Prostate gland (tissue), 2 donors: ENCODE results near the gene CLDN22. TPM values are rescaled to one million over a fixed set of nuclear protein-coding genes. Genes with fewer than 3 reads are reported as not detected.

ENCODE experiments used
- DNase-seq: peaks from one replicate; pipeline ENCODE4 v3.0.0-alpha.2; 2019; ENCODE audit warnings: low spot score
- H3K27ac ChIP-seq, 2 donors: fragments of 200-600 bp; sonication (generic); 2 replicates each; pipeline ENCODE4 v1.5.1; 2017 to 2019
- H3K27me3 ChIP-seq: fragments of 200-600 bp; sonication (generic); replicated peaks from 2 replicates; pipeline ENCODE4 v1.5.1; 2019; ENCODE audit not compliant: insufficient read depth
- H3K36me3 ChIP-seq, 2 donors: fragments of 200-600 bp; sonication (generic); 1 replicate in 1 of 2; 2 replicates in 1 of 2; pipeline versions ENCODE4 v1.5.1 to v1.8.1; 2017 to 2019
- H3K4me1 ChIP-seq: fragments of 200-600 bp; sonication (generic); replicated peaks from 2 replicates; pipeline ENCODE4 v1.5.1; 2019
- H3K4me3 ChIP-seq, 2 donors: fragments of 200-600 bp; sonication (generic); 2 replicates each; pipeline ENCODE4 v1.5.1; 2017 to 2019
- H3K9me3 ChIP-seq: fragments of 200-600 bp; sonication (generic); 2 replicates; pipeline ENCODE4 v1.5.1; 2017
- CTCF ChIP-seq, 4 experiments: fragments of 200-600 bp in 2 of 4; fragments of 450-650 bp in 2 of 4; sonication (generic) in 2 of 4; IDR thresholded peaks; 1 replicate in 3 of 4; 2 replicates in 1 of 4; pipeline ENCODE4 v1.5.1; 2016 to 2019; ENCODE audit warnings: antibody characterized with exemption in 4 of 4, mild to moderate bottlenecking in 2 of 4, moderate library complexity in 2 of 4
- POLR2A ChIP-seq: fragments of 450-650 bp; IDR thresholded peaks from one replicate; pipeline ENCODE4 v1.6.1; 2016; ENCODE audit warnings: antibody characterized with exemption, mild to moderate bottlenecking
- POLR2AphosphoS5 ChIP-seq: sonication (generic); formaldehyde crosslinking; IDR thresholded peaks from one replicate; pipeline ENCODE4 v1.6.1; 2017; ENCODE audit warnings: antibody characterized with exemption
- WGBS: methylation state at CpG from one replicate; pipeline ENCODE4 v1.1.5; 2018; 5-methylcytosine and 5-hydroxymethylcytosine counted together
- intact Hi-C: fragments of 100-400 bp; cut with DNase I; formaldehyde crosslinking; loops from one replicate; pipeline ENCODE4 v1.14.2; 2022
- total RNA-seq, 2 donors: library from RNA; depleted of rRNA; stranded (reverse); fragments of >200 nt; gene quantifications; one replicate each; pipeline ENCODE4 v1.1.0, GENCODE V29; 2016

Gene CLDN22
- total RNA-seq, 2 donors from 2014 or later, result not detected

GRCh38 chr4:183362916-183363542, 43.0 kb upstream of the CLDN22 start:
- H3K27me3 ChIP-seq, result no peaks in the 10 kb centered on the region
- H3K4me3 ChIP-seq, result no peak overlapping the region
- intact Hi-C loops, result no loop called here
- no peaks in the 10 kb centered on the region for H3K4me1 ChIP-seq
- DNase-seq, result no peak
- TF ChIP-seq CTCF (IDR thresholded peaks at IDR 0.05), result no peak
- TF ChIP-seq POLR2A, result no peak
- no peak for TF ChIP-seq POLR2AphosphoS5
- no peaks in the 10 kb centered on the region for H3K9me3 ChIP-seq
- 74% methylated on average over 15 of the region's 15 CpGs for WGBS
- H3K36me3 ChIP-seq, result no peaks in the 10 kb centered on the region
- no peak overlapping the region for H3K27ac ChIP-seq

GRCh38 chr4:183362036-183362435, 42.0 kb upstream of the CLDN22 start:
- intact Hi-C loops, result no loop called here

GRCh38 chr4:183360161-183360919, 40.3 kb upstream of the CLDN22 start:
- intact Hi-C loops, result no loop called here
- no peak for DNase-seq
- H3K36me3 ChIP-seq, result no peaks in the 10 kb centered on the region
- H3K27ac ChIP-seq, result no peak overlapping the region
- no peaks in the 10 kb centered on the region for H3K27me3 ChIP-seq
- H3K9me3 ChIP-seq, result no peaks in the 10 kb centered on the region
- TF ChIP-seq CTCF (IDR thresholded peaks at IDR 0.05) (no peak), POLR2A (no peak), POLR2AphosphoS5 (no peak)
- no peak overlapping the region for H3K4me3 ChIP-seq
- 73% methylated on average over 11 of the region's 11 CpGs for WGBS
- H3K4me1 ChIP-seq, result no peaks in the 10 kb centered on the region

More at GRCh38 chr4:183362036-183362435, 42.0 kb upstream of the CLDN22 start:
- Histone ChIP-seq H3K27ac (no peak overlapping the region), H3K27me3 (no peaks in the 10 kb centered on the region), H3K36me3 (no peaks in the 10 kb centered on the region), H3K9me3 (no peaks in the 10 kb centered on the region), H3K4me3 (no peak overlapping the region), H3K4me1 (no peaks in the 10 kb centered on the region)
- 91% methylated on average over 4 of the region's 4 CpGs for WGBS
- DNase-seq, result no peak
- TF ChIP-seq CTCF (IDR thresholded peaks at IDR 0.05) (no peak), POLR2AphosphoS5 (no peak), POLR2A (no peak)

GRCh38 chr4:183358215-183358755, 38.2 kb upstream of the CLDN22 start:
- WGBS, result 96% methylated on average over 13 of the region's 13 CpGs
- TF ChIP-seq POLR2A (no peak), CTCF (IDR thresholded peaks at IDR 0.05) (no peak), POLR2AphosphoS5 (no peak)
- Histone ChIP-seq H3K4me1 (no peaks in the 10 kb centered on the region), H3K36me3 (no peaks in the 10 kb centered on the region), H3K4me3 (no peak overlapping the region), H3K27me3 (no peaks in the 10 kb centered on the region), H3K9me3 (no peaks in the 10 kb centered on the region), H3K27ac (no peak overlapping the region)
- no peak for DNase-seq
- intact Hi-C loops, result no loop called here
